Measurements from ENCODE around the gene MAGI2. TPM values are rescaled to one million over a fixed set of nuclear protein-coding genes. Genes with fewer than 3 reads are reported as not detected.

MAGI2 gene
- total RNA-seq, 1 donor from 2014 or later: 5.4 TPM

- Histone ChIP-seq H3K79me2 (ENCODE audit: insufficient read depth, low read length) (no peaks in the 10 kb centered on the region), H3K9me3 (ENCODE audit: insufficient read depth, low read depth, low read length) (no peaks in the 10 kb centered on the region), H3K9ac (ENCODE audit: low read length) (no peak overlapping the region), H3K4me2 (ENCODE audit: low read length) (peak overlapping the region; percentile 0), H3K36me3 (ENCODE audit: insufficient read depth, low read length) (no peaks in the 10 kb centered on the region), H3K4me1 (ENCODE audit: insufficient read depth, low read length) (peaks cover 9% of the 10 kb centered on the region), H3K27ac (ENCODE audit: low read depth, low read length) (no peak overlapping the region), H3K27me3 (ENCODE audit: insufficient read depth, low read length) (no peaks in the 10 kb centered on the region), H2AFZ (ENCODE audit: low read depth, low read length) (no peak overlapping the region), H4K20me1 (ENCODE audit: insufficient read depth, low read length) (no peaks in the 10 kb centered on the region), H3K4me3 (ENCODE audit: insufficient read depth, low read depth, low read length) (no peak overlapping the region)
- Mint-ChIP-seq H3K27me3 (ENCODE audit: low read depth, unreplicated experiment) (no peaks in the 10 kb centered on the region), H3K9me3 (ENCODE audit: unreplicated experiment) (no peaks in the 10 kb centered on the region), H3K4me3 (ENCODE audit: unreplicated experiment) (peak overlapping the region; percentile 22), H3K27ac (ENCODE audit: unreplicated experiment) (peak overlapping the region; percentile 70), H3K4me1 (ENCODE audit: low read depth, unreplicated experiment) (peaks cover 36% of the 10 kb centered on the region), H3K36me3 (ENCODE audit: low read depth, unreplicated experiment) (no peaks in the 10 kb centered on the region)
- FAIRE-seq (peak; percentile 76), DNase-seq (ENCODE audit: low read depth) (peak; percentile 82)
- no peak for TF ChIP-seq CTCF (IDR thresholded peaks at IDR 0.05; ENCODE audit: insufficient read depth, low read depth, low read length)
- no peak for TF ChIP-seq EZH2 (IDR thresholded peaks at IDR 0.05; ENCODE audit: insufficient read depth, low read length)
These were observed 1311.8 kb downstream of the MAGI2 start for GRCh38 chr7:78141522-78142281.

- FAIRE-seq: no peak
- H3K27ac ChIP-seq (ENCODE audit: low read depth, low read length): no peak overlapping the region
These were observed 1313.4 kb downstream of the MAGI2 start for GRCh38 chr7:78140109-78140508.

More at GRCh38 chr7:78140109-78140508, 1313.4 kb downstream of the MAGI2 start:
- peaks cover 9% of the 10 kb centered on the region for H3K4me1 ChIP-seq (ENCODE audit: insufficient read depth, low read length)
- Mint-ChIP-seq H3K4me3 (ENCODE audit: unreplicated experiment) (no peak overlapping the region), H3K4me1 (ENCODE audit: low read depth, unreplicated experiment) (peaks cover 36% of the 10 kb centered on the region), H3K27ac (ENCODE audit: unreplicated experiment) (no peak overlapping the region), H3K9me3 (ENCODE audit: unreplicated experiment) (no peaks in the 10 kb centered on the region), H3K36me3 (ENCODE audit: low read depth, unreplicated experiment) (no peaks in the 10 kb centered on the region), H3K27me3 (ENCODE audit: low read depth, unreplicated experiment) (no peaks in the 10 kb centered on the region)
- H3K27me3 ChIP-seq (ENCODE audit: insufficient read depth, low read length): no peaks in the 10 kb centered on the region
- no peak overlapping the region for H2AFZ ChIP-seq (ENCODE audit: low read depth, low read length)
- no peaks in the 10 kb centered on the region for H4K20me1 ChIP-seq (ENCODE audit: insufficient read depth, low read length)
- H3K4me2 ChIP-seq (ENCODE audit: low read length): no peak overlapping the region
- H3K4me3 ChIP-seq (ENCODE audit: insufficient read depth, low read depth, low read length): no peak overlapping the region
- TF ChIP-seq EZH2 (IDR thresholded peaks at IDR 0.05; ENCODE audit: insufficient read depth, low read length) (no peak), CTCF (IDR thresholded peaks at IDR 0.05; ENCODE audit: insufficient read depth, low read depth, low read length) (no peak)
- H3K36me3 ChIP-seq (ENCODE audit: insufficient read depth, low read length): no peaks in the 10 kb centered on the region
- H3K9ac ChIP-seq (ENCODE audit: low read length): no peak overlapping the region
- H3K79me2 ChIP-seq (ENCODE audit: insufficient read depth, low read length): no peaks in the 10 kb centered on the region
- H3K9me3 ChIP-seq (ENCODE audit: insufficient read depth, low read depth, low read length): no peaks in the 10 kb centered on the region
- no peak for DNase-seq (ENCODE audit: low read depth)

Measured in astrocyte (in vitro differentiated cells and primary cell).